ENCODE data around the gene B3GALT5.

- TF ChIP-seq CTCF (IDR thresholded peaks at IDR 0.05) (no peak), SREBF2 (IDR thresholded peaks at IDR 0.05) (no peak), RAD21 (conservative IDR thresholded peaks at IDR 0.05 in 1 of 2, IDR thresholded peaks at IDR 0.05 in 1 of 2) (no peak), EP300 (IDR thresholded peaks at IDR 0.05) (no peak), FOSL2 (IDR thresholded peaks at IDR 0.05) (no peak), FOSL2 (CRISPR knock-in tag; IDR thresholded peaks at IDR 0.05) (no peak)
Observed at GRCh38 chr21:39637971-39638240, 25.2 kb downstream of the B3GALT5 start.
